GM13977 (cell line): ENCODE results near the gene LEO1.
A peak's percentile ranks its signal among the peaks of the same experiment; 100 is the strongest.

ENCODE experiments used
- DNase-seq: peaks from one replicate; pipeline ENCODE4 v3.0.0; 2012; ENCODE audit warnings: low spot score
- in situ Hi-C: fragments of 300-500 bp; cut with MboI; formaldehyde crosslinking; loops from one replicate; pipeline ENCODE4 v1.12.0; 2022; ENCODE audit warnings: low sequenced_read_pairs, low pct_unique_long_range_greater_than_20kb, mixed read lengths, inconsistent platforms; ENCODE audit not compliant: unreplicated experiment
- TF ChIP-seq, protein P1 (sequence below): IDR thresholded peaks from 2 replicates; pipeline ENCODE4 v1.5.1; 2012; ENCODE audit warnings: mild to moderate bottlenecking, control low read depth; ENCODE audit not compliant: insufficient read depth; ENCODE audit errors: extremely low read depth, missing control alignments

The LEO1 gene

DNA sequence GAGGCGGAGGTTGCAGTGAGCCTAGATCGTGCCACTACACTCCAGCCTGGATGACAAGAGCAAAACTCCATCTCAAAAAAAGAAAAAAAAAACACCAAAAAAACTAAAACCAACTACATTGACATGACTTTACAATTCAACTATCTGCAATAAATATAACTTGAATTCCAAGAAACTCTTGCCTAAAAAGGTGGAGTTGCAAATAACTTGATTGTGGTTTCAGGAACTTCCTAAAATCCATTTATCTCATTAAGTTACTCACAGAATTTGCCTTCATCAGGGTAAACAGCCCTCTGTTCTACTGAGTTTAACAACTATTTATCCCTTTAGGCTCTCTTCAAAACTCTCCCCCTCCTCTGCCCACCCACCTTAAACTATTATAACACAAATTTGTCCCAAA is 44.7 kb upstream of the LEO1 start:
- DNase-seq: no peak
- TF ChIP-seq, protein P1, sequence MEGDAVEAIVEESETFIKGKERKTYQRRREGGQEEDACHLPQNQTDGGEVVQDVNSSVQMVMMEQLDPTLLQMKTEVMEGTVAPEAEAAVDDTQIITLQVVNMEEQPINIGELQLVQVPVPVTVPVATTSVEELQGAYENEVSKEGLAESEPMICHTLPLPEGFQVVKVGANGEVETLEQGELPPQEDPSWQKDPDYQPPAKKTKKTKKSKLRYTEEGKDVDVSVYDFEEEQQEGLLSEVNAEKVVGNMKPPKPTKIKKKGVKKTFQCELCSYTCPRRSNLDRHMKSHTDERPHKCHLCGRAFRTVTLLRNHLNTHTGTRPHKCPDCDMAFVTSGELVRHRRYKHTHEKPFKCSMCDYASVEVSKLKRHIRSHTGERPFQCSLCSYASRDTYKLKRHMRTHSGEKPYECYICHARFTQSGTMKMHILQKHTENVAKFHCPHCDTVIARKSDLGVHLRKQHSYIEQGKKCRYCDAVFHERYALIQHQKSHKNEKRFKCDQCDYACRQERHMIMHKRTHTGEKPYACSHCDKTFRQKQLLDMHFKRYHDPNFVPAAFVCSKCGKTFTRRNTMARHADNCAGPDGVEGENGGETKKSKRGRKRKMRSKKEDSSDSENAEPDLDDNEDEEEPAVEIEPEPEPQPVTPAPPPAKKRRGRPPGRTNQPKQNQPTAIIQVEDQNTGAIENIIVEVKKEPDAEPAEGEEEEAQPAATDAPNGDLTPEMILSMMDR: no peak
- in situ Hi-C loops: no loop called here

DNA sequence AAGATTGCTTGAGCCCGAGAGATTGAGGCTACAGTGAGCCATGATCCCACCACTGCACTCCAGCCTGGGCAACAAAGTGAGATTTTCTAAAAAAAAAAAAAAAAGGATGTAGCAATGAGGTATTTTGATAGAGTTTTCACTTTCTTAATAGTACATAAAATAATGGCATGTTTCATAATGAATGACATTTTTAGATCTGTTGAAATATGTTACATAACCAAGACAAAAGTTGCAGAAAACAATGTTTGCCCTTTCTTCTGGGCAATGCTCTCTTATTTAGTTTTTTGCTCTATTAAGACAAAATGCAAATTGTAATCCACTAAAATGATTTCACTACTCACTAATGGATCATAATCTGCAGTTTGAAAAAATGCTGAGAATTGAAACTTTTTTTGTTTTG is 43.0 kb upstream of the LEO1 start:
- in situ Hi-C loops: no loop called here
- no peak for DNase-seq
- TF ChIP-seq, protein P1: no peak

DNA sequence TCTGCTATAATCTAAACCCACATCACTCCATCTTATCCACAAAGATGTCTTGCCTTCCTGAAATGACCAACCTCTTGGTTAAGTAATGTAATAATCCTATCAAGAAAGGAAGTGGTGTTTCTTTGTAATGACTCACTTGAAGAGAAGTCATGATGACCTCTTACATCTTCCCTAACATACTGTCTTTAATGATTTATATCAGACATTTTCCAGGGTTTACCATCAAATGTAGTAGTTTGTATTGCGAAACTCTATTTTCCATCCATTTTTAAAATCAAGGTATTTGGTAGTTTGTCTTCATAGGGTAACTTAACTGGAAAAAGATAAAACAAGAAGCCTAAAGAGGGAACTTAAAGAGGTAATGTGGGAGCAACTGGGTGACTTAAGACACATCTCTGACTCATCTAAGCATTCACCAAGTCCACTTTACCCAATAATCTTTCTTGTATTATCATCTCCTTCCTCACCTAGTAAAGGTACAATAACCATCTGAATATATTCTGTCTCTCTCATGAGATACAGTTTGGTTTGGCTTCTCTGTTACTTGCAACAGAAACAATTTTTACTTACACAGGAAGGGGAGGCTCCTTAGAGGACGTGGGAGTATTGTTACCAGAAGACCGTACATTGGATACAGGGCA is 41.7 kb upstream of the LEO1 start:
- peak; percentile 64 for DNase-seq
- in situ Hi-C loops: no loop called here
- TF ChIP-seq, protein P1: no peak

DNA sequence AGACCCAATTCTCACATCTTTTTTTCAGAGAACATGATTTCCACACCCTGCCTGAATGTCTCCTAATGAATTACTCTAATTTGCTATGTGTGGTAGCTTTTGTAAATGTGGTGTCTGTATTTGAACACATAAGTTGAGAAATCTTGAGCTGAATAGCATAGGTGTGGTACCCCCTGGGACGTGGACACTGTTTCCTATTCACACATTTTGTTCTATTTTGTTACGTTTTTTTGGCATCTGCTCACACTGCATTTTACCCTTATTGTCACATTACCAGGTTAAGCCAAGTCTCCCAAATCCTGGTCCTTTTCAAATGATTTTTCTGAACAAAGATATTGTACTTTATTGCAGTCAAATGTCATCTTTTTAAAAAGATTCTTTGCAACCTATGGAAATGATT is 40.6 kb upstream of the LEO1 start:
- in situ Hi-C loops: no loop called here
- no peak for DNase-seq
- TF ChIP-seq, protein P1: no peak

DNA sequence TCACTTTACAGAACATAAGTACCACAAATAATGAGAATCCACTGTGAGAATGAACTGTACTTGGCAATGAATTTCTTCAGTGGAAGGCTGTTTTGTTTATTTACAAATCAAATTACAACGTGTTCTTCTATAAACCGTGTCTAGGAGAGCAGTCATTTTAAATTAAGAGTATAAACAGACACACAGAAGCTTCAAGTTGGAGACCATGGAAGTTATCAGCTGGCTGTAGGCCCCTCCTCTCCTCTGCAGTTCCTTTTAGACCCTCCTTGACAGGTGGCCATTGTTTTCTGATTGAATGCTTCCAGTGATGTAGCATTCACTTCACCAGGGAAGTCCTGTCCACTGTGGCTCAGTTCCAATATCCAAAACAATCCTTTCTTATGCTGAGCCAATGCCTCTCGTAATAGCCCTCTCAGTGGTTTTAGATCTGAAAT is 40.1 kb upstream of the LEO1 start:
- in situ Hi-C loops: no loop called here

DNA sequence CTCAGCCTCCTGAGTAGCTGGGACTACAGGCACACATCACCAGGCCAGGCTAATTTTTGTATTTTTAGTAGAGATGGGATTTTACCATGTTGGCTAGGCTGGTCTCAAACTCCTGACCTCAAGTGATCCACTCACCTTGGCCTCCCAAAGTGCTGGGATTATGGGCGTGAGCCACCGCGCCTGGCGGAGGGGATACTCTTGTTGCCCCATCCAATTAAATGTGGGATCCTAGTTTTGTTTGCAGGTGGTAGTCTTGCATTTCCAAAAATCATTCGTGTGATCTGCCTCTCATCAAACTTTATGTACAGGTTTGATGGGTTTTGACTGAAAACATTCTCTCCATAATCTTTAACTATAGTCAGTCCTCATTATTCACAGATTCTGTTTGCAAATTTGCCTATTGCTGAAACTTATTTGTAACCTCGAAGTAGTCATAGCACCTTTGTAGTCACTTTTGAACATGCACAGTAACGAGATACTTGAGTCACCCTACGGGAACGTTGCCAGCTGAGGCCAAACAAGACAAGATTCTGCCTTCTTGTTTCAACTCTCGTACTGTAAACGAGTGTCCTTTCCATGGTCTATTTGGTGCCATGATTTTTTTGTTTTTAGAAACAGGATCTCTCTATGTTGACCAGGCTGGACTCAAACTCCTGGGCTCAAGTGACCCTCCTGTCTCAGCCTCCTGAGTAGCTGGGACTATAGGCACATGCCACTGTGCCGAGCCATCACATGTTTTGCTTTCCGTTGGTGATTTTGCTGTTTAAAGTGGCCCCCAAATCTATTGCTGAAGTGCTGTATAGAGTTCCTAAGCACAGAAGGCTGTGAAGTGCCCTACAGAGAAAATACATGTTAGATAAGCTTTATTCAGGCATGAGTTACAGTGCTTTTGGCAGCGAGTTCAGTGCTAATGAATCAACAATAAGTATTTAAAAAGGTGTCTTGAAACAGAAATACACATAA is 39.3 kb upstream of the LEO1 start:
- DNase-seq: no peak
- in situ Hi-C loops: no loop called here
- TF ChIP-seq, protein P1: no peak

More for the DNA sequence above, 40.1 kb upstream of the LEO1 start:
- DNase-seq: no peak
- TF ChIP-seq, protein P1: no peak
